C4-2B (cell line): ENCODE data around the gene SCN5A.

Experiments used
- ZFX ChIP-seq: fragments of 450-650 bp; IDR thresholded peaks from 2 replicates; pipeline ENCODE4 v1.6.1; 2017
- TF ChIP-seq, protein P1 (sequence below): fragments of 450-650 bp; conservative IDR thresholded peaks from 2 replicates; pipeline ENCODE4 v1.5.1; 2017; ENCODE audit warnings: mild to moderate bottlenecking

DNA sequence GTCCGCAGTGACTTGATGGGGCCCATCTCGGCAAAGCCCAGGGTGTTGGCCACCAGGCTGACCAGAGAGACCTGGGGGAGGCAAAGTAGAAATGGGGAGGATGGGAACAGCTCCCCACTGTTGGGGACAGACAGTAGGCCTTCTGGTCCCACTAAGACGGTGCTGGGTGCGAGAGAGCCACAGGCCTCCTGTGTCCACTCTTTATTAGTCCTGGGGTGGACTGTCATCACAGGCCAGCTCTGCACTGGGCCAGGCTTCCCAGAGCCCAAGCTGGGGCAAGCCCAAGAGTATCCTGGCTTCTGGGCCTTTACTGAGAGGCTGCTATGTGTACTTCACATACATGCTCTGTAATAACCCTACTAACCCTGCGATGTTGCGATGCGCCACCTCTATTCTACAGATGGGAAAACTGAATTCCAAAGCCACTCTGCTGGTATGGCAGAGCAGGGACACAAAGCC, 87.0 kb downstream of the SCN5A start:
- TF ChIP-seq, protein P1, sequence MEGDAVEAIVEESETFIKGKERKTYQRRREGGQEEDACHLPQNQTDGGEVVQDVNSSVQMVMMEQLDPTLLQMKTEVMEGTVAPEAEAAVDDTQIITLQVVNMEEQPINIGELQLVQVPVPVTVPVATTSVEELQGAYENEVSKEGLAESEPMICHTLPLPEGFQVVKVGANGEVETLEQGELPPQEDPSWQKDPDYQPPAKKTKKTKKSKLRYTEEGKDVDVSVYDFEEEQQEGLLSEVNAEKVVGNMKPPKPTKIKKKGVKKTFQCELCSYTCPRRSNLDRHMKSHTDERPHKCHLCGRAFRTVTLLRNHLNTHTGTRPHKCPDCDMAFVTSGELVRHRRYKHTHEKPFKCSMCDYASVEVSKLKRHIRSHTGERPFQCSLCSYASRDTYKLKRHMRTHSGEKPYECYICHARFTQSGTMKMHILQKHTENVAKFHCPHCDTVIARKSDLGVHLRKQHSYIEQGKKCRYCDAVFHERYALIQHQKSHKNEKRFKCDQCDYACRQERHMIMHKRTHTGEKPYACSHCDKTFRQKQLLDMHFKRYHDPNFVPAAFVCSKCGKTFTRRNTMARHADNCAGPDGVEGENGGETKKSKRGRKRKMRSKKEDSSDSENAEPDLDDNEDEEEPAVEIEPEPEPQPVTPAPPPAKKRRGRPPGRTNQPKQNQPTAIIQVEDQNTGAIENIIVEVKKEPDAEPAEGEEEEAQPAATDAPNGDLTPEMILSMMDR: no peak
- TF ChIP-seq ZFX: no peak
